HCT116 (cell line): ENCODE measurements around the gene YIF1B. TPM values are rescaled to one million over a fixed set of nuclear protein-coding genes. Genes with fewer than 3 reads are reported as not detected.

Source experiments
- ATAC-seq: fragments of 200-7000 bp; cut with Tn5 transposase; 2 replicates; pipeline ENCODE4 v1.9.1; 2020; ENCODE audit warnings: mild to moderate bottlenecking, moderate library complexity
- BruUV-seq: library from RNA; stranded (reverse); fragments of 400-500 nt; replicated peaks from 2 replicates; lab custom pipeline; 2021; lab: Mats Ljungman, UMichigan
- CTCF ChIA-PET: fragments of 300-600 bp; sonication (Branson Sonifier 250); formaldehyde crosslinking; loops from one replicate; lab custom pipeline; 2021; ENCODE audit warnings: antibody characterized with exemption; lab: Charles Lee
- POLR2A ChIA-PET: fragments of 300-600, 350-600 bp; sonication (Branson Sonifier 250); formaldehyde crosslinking; loops from one replicate; lab custom pipeline; 2021; ENCODE audit warnings: antibody characterized with exemption; lab: Charles Lee
- RAD21 ChIA-PET, 2 experiments: fragments of 300-600 bp; sonication (Branson Sonifier 250); formaldehyde crosslinking; loops; one replicate each; lab custom pipeline; 2023; ENCODE audit warnings: low total read pairs in 2 of 2; ENCODE audit not compliant: uncharacterized antibody in 2 of 2, unreplicated experiment in 2 of 2, low non-redundant PET in 1 of 2; lab: Charles Lee
- DNase-seq: peaks from one replicate; pipeline ENCODE4 v3.0.0-alpha.2; 2010; ENCODE audit warnings: low read depth, low spot score
- H2AFZ ChIP-seq: fragments of 200-600 bp; shearing (Covaris generic), sonication (generic); 2 replicates; pipeline ENCODE4 v1.6.1; 2017; ENCODE audit warnings: low read depth, mixed run types, mixed read lengths, antibody characterized with exemption, low read length; ENCODE audit not compliant: poor library complexity, severe bottlenecking
- H3K27ac ChIP-seq: 2 replicates; pipeline ENCODE4 v1.5.1; 2012; ENCODE audit warnings: low read depth, low read length
- H3K27me3 ChIP-seq: fragments of 200-600 bp; sonication (generic); 2 replicates; pipeline ENCODE4 v1.6.1; 2016; ENCODE audit warnings: mixed run types, low read length, mixed read lengths; ENCODE audit not compliant: insufficient read depth
- H3K36me3 ChIP-seq, 2 experiments: fragments of 200-500 bp in 1 of 2; fragments of 200-600 bp in 1 of 2; sonication (Bioruptor generic) in 1 of 2; sonication (generic) in 1 of 2; 2 replicates each; pipeline versions ENCODE4 v1.5.1 to v1.6.1; 2014 to 2016; ENCODE audit warnings: low read length in 2 of 2, inconsistent platforms in 1 of 2, mixed read lengths in 1 of 2, mixed run types in 1 of 2; ENCODE audit not compliant: insufficient read depth in 2 of 2, control insufficient read depth in 1 of 2
- H3K4me1 ChIP-seq, 2 experiments: fragments of 200-600 bp in 1 of 2; sonication (generic) in 1 of 2; 2 replicates each; pipeline versions ENCODE4 v1.5.1 to v1.6.1; 2012 to 2017; ENCODE audit warnings: low read length in 2 of 2, inconsistent platforms in 1 of 2, mild to moderate bottlenecking in 1 of 2, mixed read lengths in 1 of 2, mixed run types in 1 of 2, moderate library complexity in 1 of 2; ENCODE audit not compliant: insufficient read depth in 2 of 2, control insufficient read depth in 1 of 2
- H3K4me2 ChIP-seq: fragments of 200-600 bp; sonication (generic); 2 replicates; pipeline ENCODE4 v1.6.1; 2017; ENCODE audit warnings: mixed run types, low read length, mixed read lengths
- H3K4me3 ChIP-seq, 2 experiments: fragments of 200-600 bp in 1 of 2; sonication (generic) in 1 of 2; replicated peaks in 1 of 2; 2 replicates each; pipeline ENCODE4 v1.5.1; 2011 to 2016; ENCODE audit warnings: low read length in 2 of 2, control low read depth in 1 of 2, low read depth in 1 of 2, mild to moderate bottlenecking in 1 of 2, mixed read lengths in 1 of 2, mixed run types in 1 of 2
- H3K79me2 ChIP-seq: fragments of 200-600 bp; sonication (generic); 2 replicates; pipeline ENCODE4 v1.6.1; 2017; ENCODE audit warnings: mild to moderate bottlenecking, mixed run types, low read length, moderate library complexity, mixed read lengths; ENCODE audit not compliant: insufficient read depth
- H3K9ac ChIP-seq: fragments of 200-600 bp; sonication (generic); 2 replicates; pipeline ENCODE4 v1.6.1; 2016; ENCODE audit warnings: low read length, mixed read lengths
- H3K9me2 ChIP-seq: fragments of 200-600 bp; sonication (generic), shearing (Covaris generic); 2 replicates; pipeline ENCODE4 v1.6.1; 2017; ENCODE audit warnings: mixed run types, mild to moderate bottlenecking, moderate library complexity; ENCODE audit not compliant: insufficient read depth
- H3K9me3 ChIP-seq, 2 experiments: fragments of 200-500 bp in 1 of 2; fragments of 200-600 bp in 1 of 2; sonication (Bioruptor generic) in 1 of 2; sonication (generic) in 1 of 2; 2 replicates each; pipeline ENCODE4 v1.6.1; 2014 to 2017; ENCODE audit warnings: low read length in 2 of 2, mixed read lengths in 2 of 2, inconsistent platforms in 1 of 2, low read depth in 1 of 2, mild to moderate bottlenecking in 1 of 2, mixed run types in 1 of 2, moderate library complexity in 1 of 2; ENCODE audit not compliant: control insufficient read depth in 1 of 2, insufficient read depth in 1 of 2
- H4K20me1 ChIP-seq: fragments of 200-600 bp; sonication (generic), shearing (Covaris generic); 2 replicates; pipeline ENCODE4 v1.6.1; 2017; ENCODE audit warnings: mixed run types, mild to moderate bottlenecking, moderate library complexity; ENCODE audit not compliant: insufficient read depth
- EGR1 ChIP-seq: IDR thresholded peaks from 2 replicates; pipeline ENCODE4 v1.6.1; 2012; ENCODE audit warnings: low read depth
- POLR2AphosphoS5 ChIP-seq: IDR thresholded peaks from 2 replicates; pipeline ENCODE4 v1.6.1; 2011; ENCODE audit warnings: mild to moderate bottlenecking, low read depth, low read length, moderate library complexity
- RAD21 ChIP-seq: IDR thresholded peaks from 2 replicates; pipeline ENCODE4 v1.6.1; 2012; ENCODE audit warnings: low read depth, mild to moderate bottlenecking
- TCF7L2 ChIP-seq: IDR thresholded peaks from 2 replicates; pipeline ENCODE4 v1.7.0; 2011; ENCODE audit warnings: borderline replicate concordance, inconsistent platforms; ENCODE audit not compliant: insufficient read depth, insufficient read length; ENCODE audit errors: extremely low read depth
- intact Hi-C: fragments of 100-400 bp; cut with micrococcal nuclease; formaldehyde crosslinking; loops from 2 replicates; pipeline ENCODE4 v1.10.0; 2022
- total RNA-seq: library from RNA; stranded (reverse); gene quantifications from one replicate; pipeline ENCODE4 v1.2.1, GENCODE V29; 2021; ENCODE audit not compliant: unreplicated experiment
- TF ChIP-seq, protein P1 (sequence below): IDR thresholded peaks from 2 replicates; pipeline ENCODE4 v1.6.1; 2012

Gene YIF1B
- total RNA-seq, 1 experiment from 2014 or later = 67.5 TPM

DNA sequence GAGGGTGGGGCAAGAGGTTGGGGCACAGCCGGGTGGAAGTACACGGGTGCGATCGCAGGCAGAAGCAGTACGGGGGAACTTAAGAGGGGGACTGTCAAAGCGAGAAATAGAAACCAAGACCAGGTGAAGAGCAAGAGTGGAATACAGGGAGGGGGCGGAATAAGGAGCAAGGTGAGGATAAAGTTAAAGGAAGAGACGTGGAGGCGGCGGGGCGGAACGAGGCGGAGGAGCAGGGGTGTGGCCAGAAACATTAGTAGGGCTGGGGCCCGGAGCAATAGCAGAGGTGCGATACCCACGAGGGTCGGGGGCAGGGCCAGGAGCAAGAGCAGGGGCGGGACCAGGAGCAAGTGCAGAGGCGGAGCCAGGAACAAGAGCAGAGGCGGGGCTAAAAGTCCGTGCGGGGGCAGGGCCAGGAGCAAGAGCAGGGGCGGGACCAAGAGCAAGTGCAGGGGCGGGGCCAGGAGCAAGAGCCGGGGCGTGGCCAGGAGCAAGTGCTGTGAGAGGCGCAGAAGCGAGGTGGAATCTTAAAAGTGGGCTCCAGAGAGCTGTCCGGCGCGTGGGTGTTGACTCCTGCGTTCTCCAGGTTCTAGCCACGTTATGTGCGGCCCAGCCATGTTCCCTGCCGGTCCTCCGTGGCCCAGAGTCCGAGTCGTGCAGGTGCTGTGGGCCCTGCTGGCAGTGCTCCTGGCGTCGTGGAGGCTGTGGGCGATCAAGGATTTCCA is 21.1 kb upstream of the YIF1B start:
- H3K9me2 ChIP-seq = no peaks in the 10 kb centered on the region
- ChIA-PET CTCF (interaction anchor here (0.9 to 2.9 kb wide), 7 partner anchors 37 to 437 kb away, joined by 3 to 40 read pairs (median 3); partner anchors contain the start of genes FAM98C, GGN and PSMD8), RAD21 (interaction anchor here in 1 of 2 experiments (1.0 to 1.3 kb wide), 2 partner anchors 38 to 93 kb away, joined by 4 read pairs; partner anchors contain the start of gene PSMD8), POLR2A (interaction anchor here (1.5 kb wide), 1 partner anchor 38 kb away, joined by 8 read pairs; the partner anchor contains the start of gene PSMD8)
- H3K9ac ChIP-seq = peak overlapping the region; percentile 56
- peaks cover 8 to 26% of the 10 kb centered on the region in 2 experiments for H3K4me1 ChIP-seq
- H3K27ac ChIP-seq = peak overlapping the region; percentile 71
- H3K27me3 ChIP-seq = no peaks in the 10 kb centered on the region
- no peaks in the 10 kb centered on the region for H3K9me3 ChIP-seq
- no peak for TF ChIP-seq RAD21
- peak; percentile 58 for TF ChIP-seq POLR2AphosphoS5
- peak; percentile 70 for TF ChIP-seq EGR1
- TF ChIP-seq TCF7L2 = no peak
- TF ChIP-seq, protein P1, sequence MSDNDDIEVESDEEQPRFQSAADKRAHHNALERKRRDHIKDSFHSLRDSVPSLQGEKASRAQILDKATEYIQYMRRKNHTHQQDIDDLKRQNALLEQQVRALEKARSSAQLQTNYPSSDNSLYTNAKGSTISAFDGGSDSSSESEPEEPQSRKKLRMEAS = peak; percentile 85
- peak overlapping the region; percentile 5 for H2AFZ ChIP-seq
- no peaks in the 10 kb centered on the region for H3K36me3 ChIP-seq
- intact Hi-C loops = loop anchor here (1.0 kb wide), 1 partner anchor 38 kb away; the partner anchor contains the start of gene PSMD8
- no TSS peak for BruUV-seq
- ATAC-seq (peak; percentile 75), DNase-seq (peak; percentile 93)
- H3K79me2 ChIP-seq = no peaks in the 10 kb centered on the region
- peak overlapping the region; percentile 84 for H3K4me2 ChIP-seq
- peak overlapping the region; percentile 66 to 77 for H3K4me3 ChIP-seq
- no peaks in the 10 kb centered on the region for H4K20me1 ChIP-seq
